Nephron progenitor cell (in vitro differentiated cells): ENCODE data around the gene RHOXF2B.
"Not testable (repeated sequence)": the region's sequence is repeated elsewhere in the genome, so short reads cannot be mapped to it uniquely, and the experiment has no call there.

ENCODE experiments used
- DNase-seq: peaks from one replicate; pipeline ENCODE4 v3.0.0; 2021
- H3K27ac Mint-ChIP-seq: 2 replicates; pipeline ENCODE4 v1.8.0; 2021; ENCODE audit warnings: mild to moderate bottlenecking, moderate library complexity, mixed read lengths
- H3K27me3 Mint-ChIP-seq: 2 replicates; pipeline ENCODE4 v1.8.0; 2021; ENCODE audit warnings: mild to moderate bottlenecking, low read depth, mixed read lengths; ENCODE audit not compliant: poor library complexity
- H3K36me3 Mint-ChIP-seq: 2 replicates; pipeline ENCODE4 v1.8.0; 2021; ENCODE audit warnings: low read depth, mixed read lengths
- H3K4me1 Mint-ChIP-seq: 2 replicates; pipeline ENCODE4 v1.8.0; 2021; ENCODE audit warnings: mixed read lengths
- H3K4me3 Mint-ChIP-seq: 2 replicates; pipeline ENCODE4 v1.8.0; 2021; ENCODE audit warnings: mild to moderate bottlenecking, moderate library complexity, mixed read lengths
- H3K9me3 Mint-ChIP-seq: 2 replicates; pipeline ENCODE4 v1.8.0; 2021; ENCODE audit warnings: mild to moderate bottlenecking, moderate library complexity, mixed read lengths
- CTCF ChIP-seq: fragments of 200-600 bp; sonication (generic); IDR thresholded peaks from 2 replicates; pipeline ENCODE4 v1.5.0; 2021; ENCODE audit warnings: antibody characterized with exemption

Gene RHOXF2B

DNA sequence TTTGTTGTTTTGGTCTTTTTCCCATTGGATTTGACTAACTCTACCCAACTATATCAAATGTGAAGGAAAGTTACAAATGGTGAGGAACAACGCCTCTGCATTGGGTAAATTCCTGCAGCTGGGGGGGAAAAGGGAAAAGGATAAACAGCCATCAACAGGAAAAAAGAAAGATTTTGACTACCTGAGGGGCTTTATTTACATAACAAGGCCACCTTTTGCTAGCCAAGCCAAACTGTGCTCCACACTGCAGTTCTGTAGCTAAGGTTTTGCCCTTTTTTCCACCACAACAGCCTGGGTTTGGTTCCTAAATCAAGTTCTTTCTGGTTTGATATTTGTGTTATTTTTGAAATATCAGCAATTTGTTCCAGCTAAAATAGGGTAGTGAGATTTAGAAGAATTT is 40.8 kb downstream of the RHOXF2B start:
- peaks cover 12% of the 10 kb centered on the region for H3K27me3 Mint-ChIP-seq
- H3K4me3 Mint-ChIP-seq, result no peak overlapping the region
- no peak for DNase-seq
- no peak for TF ChIP-seq CTCF
- H3K4me1 Mint-ChIP-seq, result no peaks in the 10 kb centered on the region
- H3K9me3 Mint-ChIP-seq, result peaks cover 34% of the 10 kb centered on the region
- no peaks in the 10 kb centered on the region for H3K36me3 Mint-ChIP-seq
- H3K27ac Mint-ChIP-seq, result no peak overlapping the region

DNA sequence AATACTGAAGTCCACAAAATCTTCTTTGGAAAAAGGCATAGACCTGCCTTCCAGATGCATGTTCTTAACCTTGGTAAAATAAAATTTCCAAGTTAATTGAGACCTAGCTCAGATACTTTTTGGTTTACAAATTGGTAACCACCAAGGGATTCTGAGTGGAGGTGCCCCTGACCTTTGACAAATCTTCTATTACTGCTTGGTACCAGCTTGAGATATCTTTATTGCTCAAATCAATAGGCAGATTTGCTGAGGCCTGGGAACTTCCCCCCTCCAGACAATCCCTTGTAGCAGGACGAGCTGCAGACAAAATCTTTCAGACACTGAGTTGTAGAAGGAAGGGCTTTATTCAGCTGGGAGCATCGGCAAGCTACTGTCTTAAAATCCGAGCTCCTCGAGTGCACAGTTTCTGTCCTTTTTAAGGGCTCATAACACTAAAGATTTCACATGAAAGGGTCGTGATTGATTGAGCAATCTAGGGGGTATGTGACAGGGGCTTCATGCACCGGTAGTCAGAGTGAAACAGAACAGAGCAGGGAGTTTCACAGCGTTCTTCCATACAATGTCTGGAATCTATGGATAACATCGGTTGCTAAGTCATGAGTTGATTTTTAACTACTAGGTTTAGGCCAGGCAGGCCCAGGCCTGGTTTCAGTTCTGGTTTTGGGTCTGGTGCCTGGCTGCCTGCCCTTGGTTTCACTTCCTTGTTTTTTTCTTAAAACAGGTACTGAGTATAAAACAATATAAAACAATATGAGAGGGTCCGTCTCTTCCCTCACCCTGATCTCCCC is 41.8 kb downstream of the RHOXF2B start:
- H3K36me3 Mint-ChIP-seq, H3K4me3 Mint-ChIP-seq, H3K4me1 Mint-ChIP-seq, H3K27ac Mint-ChIP-seq, DNase-seq: not testable (repeated sequence)
- peaks cover 34% of the 10 kb centered on the region for H3K9me3 Mint-ChIP-seq
- peaks cover 12% of the 10 kb centered on the region for H3K27me3 Mint-ChIP-seq

- DNase-seq, result no peak
- Mint-ChIP-seq H3K4me1 (no peaks in the 10 kb centered on the region), H3K36me3 (no peaks in the 10 kb centered on the region), H3K9me3 (peaks cover 51% of the 10 kb centered on the region), H3K27ac (no peak overlapping the region), H3K27me3 (peaks cover 12% of the 10 kb centered on the region), H3K4me3 (no peak overlapping the region)
- TF ChIP-seq CTCF, result no peak
Measured at GRCh38 chrX:120029354-120029753, 48.1 kb downstream of the RHOXF2B start.

DNA sequence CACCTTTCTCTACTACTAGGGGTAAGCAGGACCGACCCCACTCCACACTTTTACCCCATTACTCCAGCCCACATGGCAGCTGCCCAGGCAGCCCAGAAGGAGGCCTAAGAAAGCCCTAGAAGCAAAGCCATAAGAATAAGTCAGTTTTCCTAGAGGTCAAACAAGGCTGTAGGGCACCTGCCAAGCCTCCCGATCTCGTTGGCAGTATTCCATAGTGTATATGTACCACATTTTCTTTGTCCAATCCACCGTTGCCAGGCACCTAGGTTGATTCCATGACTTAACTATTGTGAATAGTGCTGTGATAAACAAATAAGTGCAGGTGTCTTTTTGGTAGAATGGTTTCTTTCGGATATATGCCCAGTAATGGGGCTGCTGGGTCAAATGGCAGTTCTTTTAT is 54.2 kb downstream of the RHOXF2B start:
- H3K27me3 Mint-ChIP-seq, result peaks cover 36% of the 10 kb centered on the region
- H3K4me1 Mint-ChIP-seq, result no peaks in the 10 kb centered on the region
- no peak for DNase-seq
- no peak overlapping the region for H3K4me3 Mint-ChIP-seq
- TF ChIP-seq CTCF, result no peak
- H3K36me3 Mint-ChIP-seq, result no peaks in the 10 kb centered on the region
- H3K27ac Mint-ChIP-seq, result no peak overlapping the region
- H3K9me3 Mint-ChIP-seq, result peaks cover 51% of the 10 kb centered on the region

DNA sequence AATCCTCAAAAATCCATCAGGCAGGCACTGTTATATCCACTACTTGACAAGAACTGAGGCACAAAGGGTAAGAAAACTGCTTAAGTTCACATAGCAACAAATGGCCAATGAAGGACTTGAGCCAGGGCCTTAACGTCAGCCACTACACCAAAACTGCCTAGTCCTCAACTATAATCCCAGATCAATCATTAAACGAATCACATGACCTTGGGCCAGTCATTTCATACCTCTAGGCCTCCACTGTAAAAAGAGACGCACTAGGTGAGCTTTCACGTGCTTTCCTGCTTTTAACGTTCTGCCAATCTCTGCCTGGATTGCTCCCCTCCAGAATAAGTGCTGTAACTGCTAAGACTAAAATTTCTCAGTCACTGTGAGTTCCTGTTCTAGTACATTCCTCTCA is 54.7 kb downstream of the RHOXF2B start:
- H3K4me3 Mint-ChIP-seq, result no peak overlapping the region
- DNase-seq, result no peak
- TF ChIP-seq CTCF, result no peak
- no peak overlapping the region for H3K27ac Mint-ChIP-seq
- H3K36me3 Mint-ChIP-seq, result no peaks in the 10 kb centered on the region
- H3K27me3 Mint-ChIP-seq, result peaks cover 41% of the 10 kb centered on the region
- peaks cover 48% of the 10 kb centered on the region for H3K9me3 Mint-ChIP-seq
- no peaks in the 10 kb centered on the region for H3K4me1 Mint-ChIP-seq
